Right lobe of liver (tissue), 4 donors: ENCODE results near the gene C11orf21.

ENCODE experiments used
- CTCF ChIP-seq, 4 donors: fragments of 200-600 bp in 3 of 4; fragments of 450-650 bp in 1 of 4; IDR thresholded peaks; one replicate each; pipeline versions ENCODE4 v1.5.1 to v1.8.0; 2016 to 2022; ENCODE audit warnings: antibody characterized with exemption in 4 of 4, mild to moderate bottlenecking in 2 of 4
- POLR2A ChIP-seq: fragments of 450-650 bp; IDR thresholded peaks from one replicate; pipeline ENCODE4 v1.6.1; 2017; ENCODE audit warnings: antibody characterized with exemption, mild to moderate bottlenecking
- donor health status: DM: no; HTN: no; CAD: no.
- donor health status: DM: no; HTN: no; CAD: no.
- donor health status: DM: no; HTN: yes; CAD: no.

DNA sequence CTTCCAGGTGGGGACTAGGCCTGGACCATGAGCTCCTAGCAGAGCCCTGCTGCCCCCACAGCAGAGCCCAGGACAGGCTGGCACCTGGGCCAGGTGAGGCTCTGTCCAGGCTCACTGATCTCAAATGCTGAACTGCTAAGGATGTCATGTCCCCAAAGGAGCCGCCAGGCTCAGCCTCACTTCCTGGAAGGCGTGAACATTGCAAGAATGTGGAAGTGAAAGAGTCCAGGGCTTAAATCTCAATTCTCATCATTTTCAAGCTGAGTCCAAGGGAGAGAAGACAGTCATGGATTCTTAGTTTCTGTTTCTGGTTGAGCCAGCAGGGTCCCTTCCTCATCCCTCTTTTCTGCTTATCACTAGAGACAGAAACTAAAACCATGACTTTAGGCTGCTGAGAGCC, 36.3 kb downstream of the C11orf21 start:
- no peak for TF ChIP-seq POLR2A
- no peak for TF ChIP-seq CTCF (IDR thresholded peaks at IDR 0.05)
